ENCODE measurements around the gene PRKAB1.

Gene PRKAB1

DNA sequence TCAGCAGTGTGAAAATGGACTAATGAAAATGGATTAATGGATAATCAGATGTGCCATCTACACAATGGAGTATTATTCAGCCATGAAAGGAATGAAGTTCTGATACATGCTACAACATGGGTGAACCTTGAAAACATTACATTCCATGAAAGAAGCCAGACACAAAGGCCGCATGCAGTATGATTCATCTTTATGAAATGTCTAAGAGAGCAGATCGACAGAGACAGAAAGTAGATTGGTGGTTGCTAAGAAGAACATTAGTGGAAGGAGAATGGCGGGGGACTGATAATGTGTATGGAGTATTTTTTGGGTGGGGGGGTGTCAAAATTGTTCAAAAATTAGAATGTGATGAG is 47.3 kb downstream of the PRKAB1 start:
- no peak for DNase-seq

DNA sequence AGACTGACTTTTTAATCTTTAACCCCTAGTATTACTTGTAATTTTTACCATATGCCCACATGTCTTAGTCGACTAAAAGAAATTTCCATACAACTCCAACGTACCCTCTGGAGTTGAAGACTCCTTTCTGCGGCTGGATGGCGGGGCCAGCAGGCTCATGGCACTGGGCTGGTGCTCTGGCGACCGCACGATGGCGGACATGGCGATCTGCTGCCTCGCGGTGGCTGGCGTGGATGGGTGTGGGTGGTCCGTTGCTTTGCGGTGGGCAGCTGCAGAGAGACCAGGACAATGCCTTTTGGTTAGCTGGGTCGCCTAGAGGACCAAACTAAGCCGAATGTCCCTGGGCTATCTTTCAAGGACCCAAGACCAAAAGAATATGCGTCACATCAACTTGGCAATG is 50.2 kb downstream of the PRKAB1 start:
- no peak for DNase-seq

DNA sequence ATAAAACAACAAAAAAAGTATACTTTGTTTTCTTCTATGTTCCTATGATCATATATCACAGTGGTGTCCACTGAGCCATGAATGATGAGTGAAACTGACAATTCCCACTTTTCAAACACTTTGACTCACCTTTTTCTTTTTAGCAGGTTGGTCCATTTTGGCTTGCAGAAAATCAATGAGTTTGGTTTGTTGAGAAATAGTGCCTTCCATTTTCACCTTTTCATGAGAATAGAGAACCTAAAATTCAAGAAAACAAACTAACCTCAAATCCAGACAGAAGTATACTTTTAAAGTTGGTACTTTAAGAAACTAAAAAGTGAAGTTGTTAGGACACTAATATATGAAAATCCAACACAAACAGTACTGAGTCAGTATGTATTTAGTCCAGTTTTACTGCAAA is 52.4 kb downstream of the PRKAB1 start:
- DNase-seq: no peak

DNA sequence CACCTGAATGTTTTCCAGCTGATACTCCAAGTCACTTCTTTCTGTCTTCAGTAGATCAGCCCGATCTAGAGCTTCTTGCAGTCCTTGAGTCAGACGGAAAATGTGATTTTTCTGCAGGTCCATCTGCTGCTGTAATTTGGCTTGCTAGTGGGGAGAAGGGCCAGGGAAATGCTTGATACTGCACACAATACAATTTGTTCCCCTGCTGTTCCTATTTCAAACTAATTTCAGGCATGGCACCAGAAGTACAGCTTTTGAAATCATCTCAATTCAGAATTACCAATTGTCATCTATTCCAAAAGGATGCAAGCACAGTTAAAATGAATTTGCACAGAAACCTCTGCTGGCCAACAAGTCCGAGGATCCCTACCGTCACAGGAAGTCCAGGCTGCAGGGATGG is 53.4 kb downstream of the PRKAB1 start:
- no peak for DNase-seq

DNA sequence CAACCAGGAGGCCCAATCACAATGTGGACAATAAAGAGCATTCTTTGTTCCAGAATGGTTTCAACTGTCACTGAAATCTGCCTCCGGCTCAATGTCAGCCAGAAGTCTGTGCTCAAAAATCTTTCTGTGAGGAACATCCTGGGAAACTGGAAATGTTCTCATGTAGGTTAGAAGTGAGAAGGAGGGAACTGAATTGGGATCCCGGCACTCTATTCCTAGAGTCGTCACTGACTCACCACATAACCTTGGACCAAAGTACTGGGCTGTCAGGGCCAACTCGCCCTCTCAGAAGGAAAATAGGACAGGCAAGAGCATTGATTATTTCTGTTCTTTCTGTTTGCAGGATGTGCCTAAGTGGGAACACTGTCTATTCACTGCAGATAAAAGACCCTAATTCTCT is 57.6 kb downstream of the PRKAB1 start:
- DNase-seq: no peak

DNA sequence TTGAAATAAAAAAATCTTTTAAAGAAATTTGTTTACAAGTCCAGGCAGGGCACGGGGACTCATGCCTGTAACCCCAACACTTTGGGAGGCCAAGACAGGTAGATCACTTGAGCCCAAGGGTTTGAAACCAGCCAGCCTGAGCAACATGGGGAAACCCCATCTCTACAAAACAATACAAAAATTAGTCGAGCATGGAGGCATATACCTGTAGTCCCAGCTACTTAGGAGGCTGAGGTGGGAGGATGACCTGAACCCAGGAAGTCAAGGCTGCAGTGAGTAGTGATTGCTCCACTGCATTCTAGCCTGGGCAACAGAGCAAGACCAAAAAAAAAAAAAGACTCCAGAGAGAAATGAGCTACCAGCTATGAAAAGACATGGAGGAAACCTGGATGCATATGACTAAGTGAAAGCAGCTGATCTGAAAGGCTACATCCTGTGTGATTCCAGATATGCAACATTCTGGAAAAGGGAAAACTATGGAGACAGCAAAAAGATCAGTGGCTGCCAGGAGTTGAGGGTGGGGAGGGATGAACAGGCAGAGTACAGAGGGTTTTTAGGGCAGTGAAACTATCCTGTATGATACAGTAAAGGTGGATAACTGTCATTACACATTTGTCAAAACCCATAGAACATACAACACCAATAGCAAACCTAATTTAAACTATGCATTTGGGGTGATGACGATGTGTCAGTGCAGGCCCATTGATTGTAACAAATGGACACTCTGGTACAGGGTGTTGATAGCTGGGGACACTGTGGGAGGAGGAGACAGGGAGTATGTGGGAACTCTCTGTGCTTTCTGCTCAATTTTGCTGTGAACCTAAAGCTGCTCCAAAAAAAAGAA is 59.9 kb downstream of the PRKAB1 start:
- no peak for DNase-seq

DNA sequence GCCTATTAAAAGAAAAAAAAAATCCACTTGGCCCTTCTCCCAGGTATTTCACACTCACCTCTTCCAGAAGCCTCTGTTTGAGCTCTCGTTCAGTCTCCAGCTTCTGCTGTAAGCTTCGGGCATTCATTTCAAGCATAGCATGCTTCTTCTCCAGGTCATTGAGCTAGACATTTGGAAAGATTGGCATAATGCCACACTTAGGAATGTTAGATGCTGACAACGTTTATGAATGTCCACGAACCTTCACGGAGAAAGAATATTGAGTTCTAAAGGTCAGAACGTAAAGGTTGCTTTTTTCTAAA is 60.5 kb downstream of the PRKAB1 start:
- DNase-seq: no peak

DNA sequence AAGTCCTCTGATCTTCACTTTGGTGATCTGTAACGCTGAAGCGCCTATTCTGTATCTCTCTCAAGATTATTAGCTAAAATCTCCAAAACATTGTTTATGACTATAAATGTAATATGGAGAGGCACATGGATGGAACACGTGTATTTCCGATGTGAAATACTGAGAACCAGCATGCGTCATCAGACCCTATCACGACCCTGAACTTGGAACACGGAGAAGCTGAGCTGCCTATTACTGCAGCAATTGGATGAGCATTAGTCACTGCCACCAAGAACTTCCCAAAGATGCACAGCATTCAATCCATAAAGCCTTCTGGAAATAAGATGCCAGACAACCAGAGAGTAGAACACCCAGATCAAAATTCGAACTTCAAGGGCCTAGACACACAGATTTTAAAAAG is 61.9 kb downstream of the PRKAB1 start:
- DNase-seq: no peak

DNA sequence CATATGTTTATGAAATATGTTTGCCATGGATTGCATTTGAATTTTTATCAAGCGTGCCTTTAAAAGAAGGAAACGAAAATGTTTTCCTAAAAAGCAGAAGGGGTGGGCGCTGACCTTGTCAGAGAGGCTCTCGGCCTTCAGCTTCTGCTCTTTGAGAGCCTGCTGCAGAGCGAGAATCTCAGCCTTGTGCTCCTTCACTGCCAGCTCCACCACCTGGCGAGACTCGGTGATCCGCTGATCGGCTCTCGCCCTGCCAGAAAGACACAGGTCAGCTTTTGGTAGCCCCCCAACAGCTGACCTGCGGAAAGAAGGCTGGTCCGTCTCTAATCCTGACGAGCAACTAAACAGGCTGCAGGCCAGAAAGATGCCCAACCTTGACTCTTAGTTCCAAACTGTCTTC is 62.4 kb downstream of the PRKAB1 start:
- DNase-seq: no peak

Data from activated CD8-positive, alpha-beta memory T cell treated with anti-CD3 and anti-CD28 coated beads for 24 hours (primary cell).